Measurements from ENCODE around the gene RAB6B. TPM values are rescaled to one million over a fixed set of nuclear protein-coding genes. Genes with fewer than 3 reads are reported as not detected.

Gene RAB6B
- 0.12 and 0.30 TPM in 2 replicates for total RNA-seq (2014; rRNA removed; shearing (Covaris generic))
- 0.07 and 0.21 TPM in 2 replicates for polyA plus RNA-seq (2014; cell fraction: nucleus; rRNA removed)

DNA sequence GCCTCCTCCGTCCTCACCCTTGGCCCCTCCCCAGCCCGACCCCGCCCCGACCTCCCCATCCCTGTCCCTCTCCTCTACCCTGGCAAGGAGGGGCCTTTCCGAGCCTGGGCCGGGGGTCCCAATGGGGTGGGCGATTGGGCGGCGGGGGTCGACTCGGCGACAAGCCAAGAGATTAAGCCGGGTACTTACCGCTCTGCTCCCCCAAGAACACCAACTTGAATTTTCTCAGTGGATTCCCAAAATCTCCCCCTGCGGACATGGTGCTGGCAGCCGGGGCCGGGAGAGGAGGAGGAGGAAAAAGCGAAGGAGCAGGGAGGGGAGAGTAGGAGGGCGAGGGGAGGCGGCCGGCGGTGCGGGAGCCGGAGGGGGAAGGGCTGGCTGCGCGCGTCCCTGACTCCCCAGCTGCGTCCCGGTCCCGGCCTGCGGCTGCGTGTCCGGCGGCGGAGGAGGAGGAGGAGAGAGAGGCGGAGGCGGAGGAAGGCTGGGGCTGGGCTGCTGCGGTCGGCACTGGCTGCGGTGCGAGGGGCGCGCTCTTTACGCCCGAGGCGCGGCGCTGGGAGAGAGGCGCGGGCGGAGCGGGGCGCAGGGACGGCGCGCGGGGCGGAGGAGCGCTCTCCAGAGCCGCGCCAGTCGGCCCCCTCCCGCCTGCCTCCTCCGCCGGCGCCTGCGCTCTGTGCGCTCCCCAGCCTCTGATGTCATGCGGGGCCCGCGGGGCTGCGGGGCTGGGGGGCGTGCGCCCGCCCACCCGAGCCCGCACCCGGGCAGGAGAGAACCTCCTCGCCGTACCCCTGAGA is at the start of gene RAB6B:
TSS of gene RAB6B (minus strand) at position 675 of the 794 bp plus-strand sequence. CDS start at position 259, 416 bp downstream.
- DNase-seq (ENCODE audit: extremely low read depth, low read depth), result peak; percentile 11

DNA sequence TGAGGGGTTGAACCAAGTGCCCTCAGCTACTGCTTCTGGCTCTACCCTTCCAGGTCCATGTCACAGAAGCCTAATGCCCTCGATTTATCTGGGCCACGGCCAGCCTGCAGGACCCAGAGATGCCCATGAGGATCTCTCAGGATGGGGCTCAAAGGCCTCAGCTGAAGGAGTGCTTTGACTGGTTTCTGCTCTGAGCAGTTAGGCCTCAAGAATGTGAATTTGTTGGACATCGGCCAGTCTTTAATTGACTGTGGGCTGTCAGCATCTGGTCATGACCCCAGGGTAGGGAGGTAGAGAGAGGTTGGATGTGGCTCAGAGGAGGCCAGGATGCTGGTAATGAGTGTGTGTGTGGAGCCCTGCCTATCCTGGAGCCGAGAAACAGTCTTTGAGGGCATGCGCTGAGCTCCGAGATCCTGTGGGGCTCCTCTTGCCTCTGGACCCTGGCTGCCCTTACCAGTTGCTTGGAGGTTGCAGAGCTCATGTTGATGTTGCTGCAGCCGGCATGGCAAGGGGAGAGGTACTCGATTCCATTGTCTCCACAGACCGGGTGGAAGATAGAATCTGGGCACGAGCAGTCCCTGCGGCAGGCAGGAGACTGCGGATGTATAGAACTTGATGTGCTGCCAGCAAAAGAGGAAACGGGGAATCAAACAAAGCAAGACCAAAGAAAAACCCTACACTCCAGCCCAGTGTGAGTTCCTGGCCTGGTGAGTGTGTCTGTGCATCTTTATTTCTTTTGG is 49.1 kb upstream of the RAB6B start:
- no peak for DNase-seq (ENCODE audit: extremely low read depth, low read depth)

DNA sequence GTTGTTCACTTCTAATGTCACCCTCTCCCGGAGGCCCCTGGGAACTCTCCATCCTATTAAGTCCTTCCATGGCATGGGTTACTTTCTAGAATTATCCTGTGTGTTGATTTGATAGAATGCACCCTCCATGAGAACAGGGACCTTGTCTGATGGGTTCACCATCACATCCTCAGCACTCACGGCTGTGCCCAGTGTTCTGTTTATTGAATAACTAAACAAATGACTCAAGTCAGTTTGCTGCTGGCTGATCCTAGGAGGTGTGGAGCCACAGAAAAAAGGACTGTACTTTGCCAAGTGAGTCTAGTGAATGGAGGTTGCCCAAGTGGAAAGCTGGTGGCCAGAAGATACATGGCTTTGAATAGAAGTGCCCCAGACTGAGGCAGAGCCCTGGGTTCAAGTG is 48.5 kb upstream of the RAB6B start:
- DNase-seq (ENCODE audit: extremely low read depth, low read depth), result no peak

DNA sequence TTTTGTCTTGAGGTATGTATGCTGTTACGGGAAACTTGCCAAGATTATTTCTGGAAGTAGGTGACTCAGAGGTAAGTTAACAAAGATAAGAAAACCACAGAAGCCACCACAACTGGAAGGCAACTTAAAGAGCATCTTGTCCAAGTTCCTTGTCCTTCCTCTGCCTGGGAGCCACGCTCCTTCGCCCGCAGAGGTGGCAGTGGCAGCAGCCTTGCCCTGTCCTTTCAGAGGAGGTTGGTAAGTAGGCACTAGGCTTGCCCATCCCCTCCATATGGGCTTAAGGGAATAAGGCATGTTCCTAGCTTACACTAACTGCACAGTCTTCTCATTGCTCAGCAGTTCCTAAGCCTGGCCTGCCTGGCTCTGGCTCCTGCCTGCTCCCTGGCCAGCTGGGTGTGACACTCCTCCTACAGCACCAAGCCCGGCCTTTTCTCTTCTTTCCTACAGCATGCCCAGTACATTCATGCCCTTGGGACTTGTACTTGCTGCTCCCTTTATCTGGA is 48.0 kb upstream of the RAB6B start:
- DNase-seq (ENCODE audit: extremely low read depth, low read depth), result no peak

DNA sequence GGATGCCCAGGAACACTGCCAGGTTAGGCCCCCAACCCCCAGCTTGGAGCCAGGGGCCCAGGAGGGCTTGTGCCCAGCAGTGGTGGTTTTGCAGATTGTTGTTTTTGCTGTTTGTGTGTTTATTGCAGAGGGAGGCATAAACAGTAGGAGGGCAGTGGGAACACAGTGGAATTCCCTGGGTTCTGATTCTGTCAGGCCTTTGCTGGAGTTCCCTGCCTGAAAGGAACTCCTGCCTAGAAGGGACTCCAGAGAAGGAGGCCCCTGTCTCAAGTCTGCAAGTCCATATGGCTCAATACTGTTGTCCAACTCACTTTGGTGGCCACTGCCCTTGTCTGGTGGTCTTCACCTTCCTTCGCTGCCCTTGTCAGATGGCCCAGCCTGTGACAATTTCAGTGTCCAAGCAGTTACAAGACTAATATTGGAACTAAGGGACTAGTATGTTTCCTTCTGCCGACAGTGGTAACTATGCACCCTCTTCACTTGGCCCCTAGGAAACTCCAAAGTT is 47.4 kb upstream of the RAB6B start:
- DNase-seq (ENCODE audit: extremely low read depth, low read depth), result no peak

DNA sequence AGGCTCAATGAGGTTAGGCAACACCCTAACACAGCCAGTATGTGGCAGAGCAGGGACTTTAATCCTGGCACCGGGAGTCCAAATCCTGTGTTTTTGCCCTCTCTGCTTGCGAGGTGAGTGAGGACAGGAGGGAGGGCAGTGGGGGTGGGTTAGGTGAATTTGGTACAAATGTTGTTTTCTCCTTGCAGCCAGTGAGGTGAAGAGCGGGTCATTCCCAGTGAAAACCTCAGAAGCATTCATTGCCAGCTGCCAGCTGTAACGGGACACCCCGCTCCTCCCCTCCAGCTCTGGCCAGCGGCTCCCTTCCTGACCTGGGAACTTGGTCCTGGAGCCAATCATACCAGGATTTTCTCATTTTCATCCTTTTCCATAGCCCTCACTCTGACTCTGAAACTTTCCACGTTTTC is 45.7 kb upstream of the RAB6B start:
- DNase-seq (ENCODE audit: extremely low read depth, low read depth), result no peak

DNA sequence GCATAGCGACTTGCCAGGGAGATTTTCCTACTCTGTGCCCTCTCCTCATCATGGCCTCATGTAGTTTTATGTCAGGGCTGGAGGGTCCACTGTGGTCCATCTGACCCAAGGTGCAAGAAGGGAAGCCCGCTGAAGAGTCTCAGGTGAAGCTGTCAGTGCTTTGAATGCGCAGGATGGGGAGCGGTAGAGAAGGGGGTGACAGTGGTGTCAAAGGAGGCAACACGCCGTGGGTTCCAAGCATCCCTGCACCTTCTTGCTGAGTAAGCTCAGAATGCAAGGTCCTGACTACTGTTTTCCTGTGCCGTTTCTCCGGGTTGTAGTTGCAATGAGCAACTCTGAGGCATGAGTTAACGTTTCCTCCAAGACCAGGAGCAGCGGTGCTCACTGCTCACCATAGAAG is 44.9 kb upstream of the RAB6B start:
- DNase-seq (ENCODE audit: extremely low read depth, low read depth), result no peak

DNA sequence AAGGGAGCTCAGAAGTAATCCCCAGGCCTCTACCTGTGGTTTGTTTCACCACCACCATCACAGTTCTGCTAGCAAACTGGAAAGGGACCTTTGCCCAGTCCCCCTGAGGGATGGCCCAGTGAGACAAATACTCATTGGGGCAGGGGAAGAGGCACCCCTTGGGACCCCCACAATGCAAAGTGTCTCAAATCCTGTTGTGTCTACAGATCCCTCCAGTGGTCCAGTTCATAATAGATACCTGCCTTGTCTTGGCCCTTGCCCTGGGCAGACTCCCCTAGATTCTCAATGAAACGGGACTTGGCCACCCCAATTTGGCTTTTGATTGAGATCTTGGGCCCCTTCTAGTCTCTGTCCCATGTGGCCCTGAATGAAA is 43.8 kb upstream of the RAB6B start:
- DNase-seq (ENCODE audit: extremely low read depth, low read depth), result no peak

DNA sequence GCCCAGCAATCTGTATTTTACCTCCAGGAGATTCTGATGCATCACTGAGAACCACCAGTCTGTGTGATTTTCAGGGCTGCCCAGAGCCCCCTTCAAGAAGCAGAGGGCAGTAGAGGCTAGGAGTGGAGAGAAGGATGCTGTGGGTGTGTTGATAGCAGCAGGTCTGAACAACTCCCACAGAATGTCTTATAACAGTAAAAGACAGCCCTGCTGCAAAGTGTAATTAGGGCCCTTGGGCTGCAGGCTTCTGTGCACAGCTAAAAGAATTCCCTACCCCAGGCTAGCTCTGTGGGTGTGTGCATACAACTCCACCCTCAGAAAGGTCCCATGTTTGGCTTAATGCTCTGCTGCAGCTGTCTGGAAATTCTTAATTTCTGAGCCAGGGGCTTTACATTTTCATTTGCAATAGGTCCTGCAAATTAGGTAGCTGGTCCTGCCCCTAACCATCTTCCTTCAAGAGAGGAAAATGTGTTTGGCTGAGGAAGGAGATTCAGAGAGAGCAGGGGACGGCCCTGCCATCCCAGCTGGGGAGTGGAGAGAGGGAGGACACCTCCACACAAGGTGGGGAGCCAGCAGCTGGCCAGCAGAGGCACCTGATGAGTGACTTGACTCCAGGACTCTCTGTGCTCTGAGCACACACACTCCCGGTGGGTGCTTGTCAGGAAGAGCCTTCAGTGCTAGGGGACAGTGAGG is 43.2 kb upstream of the RAB6B start:
- DNase-seq (ENCODE audit: extremely low read depth, low read depth), result no peak

DNA sequence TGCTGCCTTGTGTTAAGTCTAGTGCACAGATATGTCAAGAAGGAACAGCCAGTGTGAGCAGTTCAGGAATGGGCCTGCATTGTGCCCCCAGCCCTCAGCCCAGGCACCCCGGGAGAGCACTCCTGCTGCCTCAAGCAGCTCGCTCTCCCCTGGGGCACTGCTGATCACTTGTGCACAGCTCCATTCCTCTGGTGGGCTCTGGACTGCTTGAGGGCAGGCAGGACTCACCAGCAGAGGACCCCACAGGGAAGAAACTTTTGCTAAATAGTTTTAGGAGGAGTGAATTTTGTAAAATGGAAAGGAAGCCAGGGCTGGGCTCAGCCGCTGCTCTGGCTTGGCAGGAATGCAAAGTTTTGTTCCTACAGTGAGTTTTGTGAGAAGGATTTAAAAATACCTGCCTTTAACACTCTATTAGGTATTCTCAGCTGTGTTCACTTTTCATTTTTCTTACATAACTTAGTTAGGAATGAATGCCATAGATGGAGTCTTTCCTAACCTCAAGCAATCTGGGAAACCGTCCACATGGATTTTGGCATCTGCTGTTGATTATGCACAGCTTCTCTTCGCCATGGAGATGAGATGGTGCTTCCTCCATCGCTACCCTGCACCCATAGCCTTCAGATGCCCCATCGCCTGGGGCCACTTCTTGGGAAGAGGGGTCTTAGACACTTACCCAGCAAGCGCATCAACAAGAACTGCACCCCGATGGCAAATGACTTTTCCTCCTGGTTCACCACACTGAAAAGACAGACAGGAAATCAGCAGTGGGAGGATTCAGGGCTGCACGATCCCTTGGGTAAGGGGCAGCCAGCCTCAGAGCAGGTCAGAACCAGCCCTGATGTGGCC is 42.3 kb upstream of the RAB6B start:
- no peak for DNase-seq (ENCODE audit: extremely low read depth, low read depth)

DNA sequence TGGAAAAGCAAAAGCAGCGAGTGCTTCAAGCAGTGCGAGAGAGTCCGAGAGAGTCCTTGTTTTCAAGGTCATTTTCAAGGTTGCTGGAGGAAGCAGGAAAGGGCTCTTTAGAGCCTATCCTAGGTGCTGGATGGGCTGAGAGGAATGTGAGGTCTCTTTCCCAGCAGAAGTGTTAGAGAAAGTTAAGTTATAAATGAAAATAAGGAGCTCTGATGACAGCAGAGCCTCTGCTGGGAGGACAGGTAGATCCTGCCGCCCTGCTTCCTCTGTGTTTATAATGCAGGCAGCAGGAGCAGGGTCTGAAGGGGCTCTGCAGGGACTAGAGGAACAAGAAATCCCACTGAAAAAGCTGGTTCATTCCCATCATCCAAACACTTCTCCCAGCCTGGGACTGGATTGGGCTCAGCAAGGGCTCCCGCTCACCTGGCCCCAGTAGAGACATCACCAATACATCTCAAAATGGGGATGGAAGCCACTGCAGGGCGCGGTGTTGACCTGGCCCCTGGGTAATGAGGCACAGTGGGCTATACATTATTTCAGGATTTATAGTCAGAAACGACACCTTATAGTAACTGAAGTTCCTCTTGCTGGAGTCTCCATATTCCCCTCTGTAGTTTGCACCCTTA is 41.5 kb upstream of the RAB6B start:
- DNase-seq (ENCODE audit: extremely low read depth, low read depth), result no peak

DNA sequence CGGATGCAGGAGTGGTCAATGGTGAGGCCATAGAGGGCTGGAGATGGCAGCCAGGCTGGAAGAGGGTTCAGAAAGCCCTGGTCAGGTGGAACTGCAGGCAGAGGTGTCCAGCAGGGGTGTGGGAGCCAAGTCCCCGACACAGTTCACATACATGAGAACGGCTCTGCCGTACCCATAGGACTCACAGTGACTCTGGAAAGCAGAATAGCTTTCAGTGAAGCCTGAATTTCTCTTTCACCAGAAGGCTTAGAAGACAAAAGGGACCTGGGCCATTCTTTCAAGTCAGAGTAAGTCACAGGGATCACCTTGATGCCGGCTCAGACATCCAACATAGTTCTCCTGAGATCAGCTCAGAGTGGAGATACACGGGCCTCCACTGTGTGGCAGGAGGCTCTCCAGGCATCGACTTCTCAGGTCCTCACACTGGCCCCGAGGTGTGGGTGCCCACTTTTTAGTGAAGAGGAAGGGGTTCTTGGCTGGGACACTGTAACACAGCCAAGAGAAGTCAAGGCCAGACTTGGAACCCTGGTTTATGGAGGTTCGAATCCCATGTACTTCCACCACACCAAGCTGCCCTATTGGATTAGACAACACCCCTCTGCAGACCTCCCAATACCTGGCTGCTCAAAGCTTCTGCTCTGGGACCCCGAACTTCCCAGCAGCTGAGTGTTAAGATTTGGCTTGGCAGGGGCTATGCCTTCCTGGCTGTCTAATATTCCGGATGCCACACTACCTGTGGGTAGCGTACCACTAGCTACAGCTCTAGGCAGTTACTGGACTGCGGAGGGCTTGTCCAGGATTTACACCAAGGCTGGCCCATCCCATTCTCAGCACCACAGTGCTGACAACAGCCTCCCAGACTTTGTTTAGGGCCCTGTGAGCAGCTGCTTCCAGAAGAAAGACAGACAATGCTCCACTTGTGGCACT is 40.4 kb upstream of the RAB6B start:
- no peak for DNase-seq (ENCODE audit: extremely low read depth, low read depth)

DNA sequence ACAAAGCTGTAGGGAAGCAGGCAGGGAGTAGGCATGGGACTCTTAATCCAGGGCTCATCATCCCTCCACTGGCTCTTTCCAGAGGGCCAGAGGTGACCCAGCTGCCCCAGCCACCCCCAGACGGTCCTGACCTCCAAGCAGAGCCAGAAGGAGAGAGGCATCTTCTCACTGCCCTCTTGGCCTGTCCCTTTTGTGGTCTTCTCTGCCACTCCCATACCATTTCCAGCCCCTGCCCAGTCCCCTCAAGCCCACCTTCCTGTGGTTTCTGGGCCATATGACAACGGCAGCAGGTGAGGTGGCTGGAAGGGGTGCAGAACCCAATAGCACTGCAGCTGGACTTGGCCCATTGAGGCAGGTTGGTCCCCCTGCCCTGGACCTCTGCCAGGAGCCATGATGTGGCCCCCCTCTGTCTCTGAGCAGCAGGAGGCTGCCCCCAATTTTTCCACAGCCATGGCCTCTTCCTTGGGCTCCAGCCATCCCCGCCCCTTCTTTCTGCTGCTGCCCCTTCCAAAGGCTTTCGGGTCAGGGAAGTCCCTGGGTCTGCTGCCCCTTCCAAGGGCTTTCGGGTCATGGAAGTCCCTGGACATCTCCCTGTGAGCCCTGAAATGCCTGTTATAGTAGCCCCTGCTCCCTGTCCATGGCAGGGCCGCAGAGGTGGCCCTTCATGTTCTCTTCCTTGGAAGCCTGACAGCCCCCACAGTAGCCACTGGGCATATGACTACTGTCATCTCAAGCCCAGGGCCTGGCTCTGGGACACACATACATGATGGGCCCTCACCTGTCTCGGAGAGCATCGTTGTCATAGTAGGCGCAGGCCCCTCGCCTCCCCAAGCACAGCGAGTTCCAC is 39.5 kb upstream of the RAB6B start:
- DNase-seq (ENCODE audit: extremely low read depth, low read depth), result no peak

DNA sequence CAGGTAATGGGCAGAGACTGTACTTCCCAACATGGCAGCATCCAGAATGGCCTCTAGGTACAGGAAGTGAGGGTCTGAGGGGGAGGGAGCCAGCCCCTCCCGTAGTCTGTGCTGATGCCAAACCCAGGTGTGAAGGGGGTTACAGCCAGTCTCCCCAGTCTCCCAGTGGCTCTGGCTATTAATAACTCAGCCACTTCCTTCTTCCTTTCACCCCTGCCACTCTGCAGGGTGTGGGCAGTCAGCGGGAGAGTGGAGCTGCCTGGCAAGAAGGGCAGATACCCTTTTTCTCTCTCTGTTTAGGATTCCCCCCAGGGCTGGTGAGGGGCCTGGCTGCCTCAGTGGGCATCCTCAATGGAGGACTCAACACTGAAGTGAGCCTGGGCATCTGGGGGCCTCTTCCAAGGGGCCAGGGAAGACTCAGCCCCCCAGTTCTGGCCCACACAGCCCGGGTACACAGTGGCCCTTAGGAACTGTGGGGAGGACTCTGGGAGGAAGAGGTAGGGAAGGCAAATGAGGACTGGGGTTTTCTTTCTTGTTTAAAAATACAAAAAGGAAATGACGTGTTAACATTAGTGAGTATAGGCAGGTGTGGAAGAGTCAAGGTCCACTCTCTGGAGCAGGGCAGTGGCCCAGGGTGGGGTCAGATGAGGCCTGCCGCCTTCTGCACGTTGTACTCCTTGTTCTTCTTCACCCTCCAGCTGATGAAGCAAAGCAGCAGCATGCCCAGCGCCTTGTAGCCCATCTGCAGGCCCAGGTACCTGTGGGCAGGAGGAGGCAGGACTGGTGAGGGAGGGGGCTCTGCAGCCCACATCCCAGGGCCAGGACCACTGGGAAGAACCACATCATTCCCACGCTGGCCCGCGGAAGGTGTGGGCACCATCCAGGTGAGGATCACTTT is 38.6 kb upstream of the RAB6B start:
- DNase-seq (ENCODE audit: extremely low read depth, low read depth), result no peak

DNA sequence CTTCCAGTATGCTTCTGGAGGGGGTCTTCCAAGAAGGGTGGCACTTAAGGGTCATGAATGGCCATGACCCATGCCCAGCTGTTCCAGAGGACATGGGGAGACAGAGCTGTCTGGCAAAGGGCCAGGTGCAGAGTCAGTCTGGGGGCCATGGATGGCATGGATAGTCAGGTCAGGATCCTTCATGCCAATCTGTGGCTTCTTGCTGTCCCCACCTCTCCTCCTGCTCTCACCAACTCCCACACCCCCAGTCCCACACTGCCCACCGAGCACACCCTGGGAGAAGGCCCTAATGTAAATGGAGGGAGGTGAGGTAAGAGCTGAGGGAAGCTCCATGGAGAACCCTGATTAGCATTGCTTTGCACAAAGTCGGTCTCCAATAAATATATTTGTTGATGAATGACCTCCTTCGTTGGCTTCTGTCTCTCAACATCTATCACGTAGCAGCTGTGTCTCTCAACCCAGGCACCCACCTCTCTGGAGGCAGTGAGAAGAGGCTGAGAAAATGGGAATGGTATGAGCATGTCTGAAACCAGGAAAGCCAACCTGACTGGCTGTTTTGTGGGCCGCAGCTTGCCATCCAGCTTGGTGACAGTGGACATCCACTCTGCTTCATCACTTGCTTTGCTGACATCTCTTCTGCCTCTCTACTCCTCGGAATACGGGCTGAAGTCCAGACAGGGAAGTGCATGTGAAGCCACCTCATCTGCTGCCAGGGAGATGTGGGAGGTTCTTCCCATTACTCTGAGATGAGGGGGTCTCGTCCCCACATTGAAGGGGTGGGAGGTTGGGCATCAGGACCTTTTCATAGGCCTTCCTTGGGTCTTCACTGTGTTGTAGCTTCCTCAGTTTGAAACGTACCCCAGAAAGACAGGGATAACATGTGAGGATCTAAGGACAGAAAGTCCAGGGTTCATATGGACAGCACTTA is 37.7 kb upstream of the RAB6B start:
- DNase-seq (ENCODE audit: extremely low read depth, low read depth), result no peak

DNA sequence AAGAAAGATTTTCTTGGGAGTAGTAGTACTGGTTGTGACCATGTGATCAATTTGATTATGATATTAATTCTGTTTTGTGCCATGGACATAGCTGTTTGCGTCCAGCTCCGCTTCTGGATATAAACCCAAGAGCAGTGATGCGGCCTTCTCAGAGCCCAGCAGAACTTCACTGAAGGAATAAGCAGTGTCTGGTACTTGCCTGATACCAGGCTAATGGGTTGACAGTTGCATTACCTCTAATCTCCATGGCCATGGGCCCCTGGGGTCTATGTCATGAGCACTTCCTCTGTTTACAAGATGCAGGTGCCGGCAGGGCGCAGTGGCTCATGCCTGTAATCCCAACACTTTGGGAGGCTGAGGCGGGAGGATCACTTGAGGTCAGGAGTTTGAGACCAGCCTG is 36.3 kb upstream of the RAB6B start:
- no peak for DNase-seq (ENCODE audit: extremely low read depth, low read depth)

Data from NCI-H460 (cell line).